WTC11 (cell line): ENCODE results near the gene MRPL39. TPM values are rescaled to one million over a fixed set of nuclear protein-coding genes. Genes with fewer than 3 reads are reported as not detected.

Experiments used
- ATAC-seq: fragments of 200-7000 bp; cut with Tn5 transposase; 2 replicates; pipeline ENCODE4 v1.10.0; 2021; ENCODE audit warnings: mild to moderate bottlenecking, moderate library complexity
- CTCF ChIA-PET: fragments of 300-600 bp; sonication (Branson Sonifier 250); formaldehyde crosslinking; loops from one replicate; lab custom pipeline; 2021; ENCODE audit warnings: antibody characterized with exemption; lab: Charles Lee
- POLR2A ChIA-PET: fragments of 350-600 bp; sonication (Branson Sonifier 250); formaldehyde crosslinking; loops from one replicate; lab custom pipeline; 2021; ENCODE audit warnings: antibody characterized with exemption; lab: Charles Lee
- DNase-seq: peaks from one replicate; pipeline ENCODE4 v3.0.0; 2021; ENCODE audit warnings: low spot score
- H3K27ac Mint-ChIP-seq: 2 replicates; pipeline ENCODE4 v1.8.0; 2021; ENCODE audit warnings: mixed read lengths
- H3K27me3 Mint-ChIP-seq: 2 replicates; pipeline ENCODE4 v1.8.0; 2021; ENCODE audit warnings: low read depth, mild to moderate bottlenecking, moderate library complexity, mixed read lengths
- H3K36me3 Mint-ChIP-seq: 2 replicates; pipeline ENCODE4 v1.8.0; 2021; ENCODE audit warnings: mixed read lengths
- H3K4me1 Mint-ChIP-seq: 2 replicates; pipeline ENCODE4 v1.8.0; 2022; ENCODE audit warnings: mixed read lengths
- H3K4me3 Mint-ChIP-seq: 2 replicates; pipeline ENCODE4 v1.8.0; 2021; ENCODE audit warnings: mild to moderate bottlenecking, moderate library complexity, mixed read lengths
- H3K9me3 Mint-ChIP-seq: 2 replicates; pipeline ENCODE4 v1.8.0; 2021; ENCODE audit warnings: mixed read lengths
- ATF6 ChIP-seq: sonication (generic); formaldehyde crosslinking; IDR thresholded peaks from 2 replicates; pipeline ENCODE4 v1.8.1; 2023; ENCODE audit warnings: mild to moderate bottlenecking, missing genetic modification reagents
- CDX4 ChIP-seq: fragments of 250-450 bp; sonication (Bioruptor Pico); IDR thresholded peaks from 2 replicates; pipeline ENCODE4 v1.9.0; 2021; ENCODE audit warnings: moderate library complexity, mild to moderate bottlenecking, inconsistent platforms, borderline replicate concordance
- CREB1 ChIP-seq: sonication (generic); formaldehyde crosslinking; IDR thresholded peaks from 2 replicates; pipeline ENCODE4 v1.8.0; 2023; ENCODE audit warnings: mild to moderate bottlenecking, missing genetic modification reagents
- CREM ChIP-seq: sonication (generic); formaldehyde crosslinking; IDR thresholded peaks from 2 replicates; pipeline ENCODE4 v1.8.1; 2022; ENCODE audit warnings: mild to moderate bottlenecking, missing genetic modification reagents, moderate library complexity
- EMX1 ChIP-seq: fragments of 250-450 bp; sonication (Bioruptor Pico); IDR thresholded peaks from 2 replicates; pipeline ENCODE4 v1.8.0; 2021; ENCODE audit warnings: mild to moderate bottlenecking
- ERG ChIP-seq: fragments of 250-450 bp; sonication (Bioruptor Pico); IDR thresholded peaks from 2 replicates; pipeline ENCODE4 v1.8.0; 2021; ENCODE audit warnings: mild to moderate bottlenecking
- ESRRA ChIP-seq: sonication (generic); formaldehyde crosslinking; IDR thresholded peaks from 2 replicates; pipeline ENCODE4 v1.8.1; 2022; ENCODE audit warnings: mild to moderate bottlenecking, missing genetic modification reagents, borderline replicate concordance
- FOXJ3 ChIP-seq: sonication (generic); formaldehyde crosslinking; IDR thresholded peaks from 2 replicates; pipeline ENCODE4 v1.9.0; 2021; ENCODE audit warnings: missing genetic modification reagents, mild to moderate bottlenecking, borderline replicate concordance
- GRHL2 ChIP-seq: fragments of 250-450 bp; sonication (Bioruptor Pico); IDR thresholded peaks from 2 replicates; pipeline ENCODE4 v1.8.0; 2022; ENCODE audit warnings: mild to moderate bottlenecking, moderate library complexity; ENCODE audit not compliant: insufficient replicate concordance, severe bottlenecking
- JUN ChIP-seq: sonication (generic); formaldehyde crosslinking; IDR thresholded peaks from 2 replicates; pipeline ENCODE4 v1.8.0; 2023; ENCODE audit warnings: mild to moderate bottlenecking, missing genetic modification reagents
- KAT7 ChIP-seq: sonication (generic); formaldehyde crosslinking; IDR thresholded peaks from 2 replicates; pipeline ENCODE4 v1.8.1; 2023; ENCODE audit warnings: missing genetic modification reagents, mild to moderate bottlenecking, borderline replicate concordance
- NFE2L1 ChIP-seq: sonication (generic); formaldehyde crosslinking; IDR thresholded peaks from 2 replicates; pipeline ENCODE4 v1.8.1; 2023; ENCODE audit warnings: missing genetic modification reagents
- NR2C2 ChIP-seq: sonication (generic); formaldehyde crosslinking; IDR thresholded peaks from 2 replicates; pipeline ENCODE4 v1.8.0; 2022; ENCODE audit warnings: mild to moderate bottlenecking, missing genetic modification reagents
- TP53 ChIP-seq: sonication (generic); formaldehyde crosslinking; IDR thresholded peaks from 2 replicates; pipeline ENCODE4 v1.8.1; 2023; ENCODE audit warnings: mild to moderate bottlenecking, missing genetic modification reagents
- USF2 ChIP-seq: sonication (generic); formaldehyde crosslinking; IDR thresholded peaks from 2 replicates; pipeline ENCODE4 v1.8.1; 2023; ENCODE audit warnings: mild to moderate bottlenecking, missing genetic modification reagents, moderate library complexity
- ZNF138 ChIP-seq: sonication (generic); formaldehyde crosslinking; conservative IDR thresholded peaks from 2 replicates; pipeline ENCODE4 v1.8.1; 2022; ENCODE audit warnings: mild to moderate bottlenecking, moderate library complexity, missing genetic modification reagents
- ZNF281 ChIP-seq: sonication (generic); formaldehyde crosslinking; IDR thresholded peaks from 2 replicates; pipeline ENCODE4 v1.8.0; 2023; ENCODE audit warnings: mild to moderate bottlenecking, missing genetic modification reagents
- ZNF317 ChIP-seq: sonication (generic); formaldehyde crosslinking; IDR thresholded peaks from 2 replicates; pipeline ENCODE4 v1.8.1; 2023; ENCODE audit warnings: low read depth, mild to moderate bottlenecking, moderate library complexity, missing genetic modification reagents, borderline replicate concordance
- ZNF396 ChIP-seq: fragments of 250-450 bp; sonication (Bioruptor Pico); IDR thresholded peaks from 2 replicates; pipeline ENCODE4 v1.8.0; 2021; ENCODE audit warnings: mild to moderate bottlenecking, moderate library complexity, borderline replicate concordance
- ZNF423 ChIP-seq: fragments of 250-450 bp; sonication (Bioruptor Pico); IDR thresholded peaks from 2 replicates; pipeline ENCODE4 v2.1.2; 2022; ENCODE audit warnings: mild to moderate bottlenecking, moderate library complexity
- ZNF425 ChIP-seq: fragments of 250-450 bp; sonication (Bioruptor Pico); conservative IDR thresholded peaks from 2 replicates; pipeline ENCODE4 v1.9.0; 2021; ENCODE audit warnings: mild to moderate bottlenecking
- total RNA-seq: library from RNA; stranded (reverse); gene quantifications from 3 replicates; pipeline ENCODE4 v1.2.3, GENCODE V29; 2021

Gene MRPL39
- total RNA-seq, 1 experiment from 2014 or later: 34.7 TPM

GRCh38 chr21:25647647-25648046, 40.4 kb upstream of the MRPL39 start (continued):
- no peak for TF ChIP-seq ESRRA (CRISPR knock-in tag)
- no peak for TF ChIP-seq TP53 (CRISPR knock-in tag)
- TF ChIP-seq ZNF423: no peak

- ChIA-PET POLR2A (no interaction called here), CTCF (no interaction called here)
- no peak for ATAC-seq
Observed at GRCh38 chr21:25646474-25646873, 39.2 kb upstream of the MRPL39 start.

More at GRCh38 chr21:25646474-25646873, 39.2 kb upstream of the MRPL39 start:
- DNase-seq: no peak
- Mint-ChIP-seq H3K36me3 (no peaks in the 10 kb centered on the region), H3K27ac (no peak overlapping the region), H3K9me3 (no peaks in the 10 kb centered on the region), H3K4me3 (no peak overlapping the region), H3K4me1 (peaks cover 3% of the 10 kb centered on the region; the same call in 1 of the 2 replicates), H3K27me3 (no peaks in the 10 kb centered on the region; the same call in 1 of the 2 replicates)
- TF ChIP-seq ZNF396: no peak
- no peak for TF ChIP-seq FOXJ3 (CRISPR knock-in tag)
- no peak for TF ChIP-seq ZNF425 (CRISPR knock-in tag)
- no peak for TF ChIP-seq CREB1
- TF ChIP-seq ATF6 (CRISPR knock-in tag): no peak
- no peak for TF ChIP-seq ERG
- TF ChIP-seq EMX1 (CRISPR knock-in tag): no peak
- no peak for TF ChIP-seq ZNF317 (CRISPR knock-in tag)
- no peak for TF ChIP-seq ZNF138 (CRISPR knock-in tag)
- no peak for TF ChIP-seq NR2C2 (CRISPR knock-in tag)
- no peak for TF ChIP-seq GRHL2 (CRISPR knock-in tag)
- no peak for TF ChIP-seq CREM (CRISPR knock-in tag)
- no peak for TF ChIP-seq ZNF423
- no peak for TF ChIP-seq JUN (CRISPR knock-in tag)
- TF ChIP-seq USF2: no peak
- TF ChIP-seq CDX4 (CRISPR knock-in tag): no peak
- no peak for TF ChIP-seq KAT7 (CRISPR knock-in tag)
- no peak for TF ChIP-seq ZNF281 (CRISPR knock-in tag)
- no peak for TF ChIP-seq NFE2L1 (CRISPR knock-in tag)
